Measurements from ENCODE around the gene LHPP.

The LHPP gene

DNA sequence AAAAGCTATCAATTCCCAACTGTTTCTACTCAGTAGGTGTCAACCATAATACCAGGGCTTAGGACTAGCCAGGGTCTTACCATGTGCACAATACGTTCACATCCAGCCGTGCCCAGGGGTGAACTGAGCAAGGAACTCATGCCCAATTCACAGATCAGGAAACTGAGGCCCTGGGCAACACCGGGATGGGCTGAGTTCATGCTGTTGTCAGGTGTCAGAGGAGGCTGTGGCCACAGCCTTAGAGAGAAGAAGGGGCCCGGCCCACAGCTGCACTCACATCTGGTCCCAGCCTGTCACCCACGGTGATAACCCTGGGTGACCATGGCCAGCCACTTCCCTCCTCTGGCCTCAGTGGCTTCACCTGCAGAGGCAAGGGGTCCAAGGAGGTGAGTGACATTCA lies 190.6 kb downstream of the LHPP start:
- DNase-seq (ENCODE audit: low read depth in 1 of 2, low spot score in 1 of 2): no peak
- in situ Hi-C loops (cut with HindIII; ENCODE audit: low pct_unique_long_range_greater_than_20kb, low sequenced_read_pairs): no loop called here
- TF ChIP-seq JUND (IDR thresholded peaks at IDR 0.05; ENCODE audit: low read depth): no peak

DNA sequence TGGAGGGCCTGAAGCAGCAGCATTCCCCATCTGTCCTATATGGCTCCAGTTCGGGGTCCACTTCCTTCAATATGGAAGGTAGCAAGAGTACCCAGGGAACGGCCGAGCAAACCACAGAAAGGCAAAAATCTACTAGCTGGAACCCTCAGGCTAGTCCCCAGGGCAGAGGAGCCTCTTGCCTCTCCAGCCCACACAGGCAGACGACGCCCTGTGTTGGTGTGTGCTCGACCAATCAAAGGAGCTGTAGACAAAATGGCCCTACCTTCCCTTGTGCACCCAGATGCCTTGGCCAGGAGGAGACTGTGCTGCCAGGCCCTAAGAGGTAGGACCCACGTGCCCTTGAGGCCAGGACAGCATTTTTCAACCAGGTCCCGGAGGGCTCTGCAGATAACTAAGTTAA lies 191.1 kb downstream of the LHPP start:
- DNase-seq (ENCODE audit: low read depth in 1 of 2, low spot score in 1 of 2): no peak
- no peak for TF ChIP-seq JUND (IDR thresholded peaks at IDR 0.05; ENCODE audit: low read depth)
- in situ Hi-C loops (cut with HindIII; ENCODE audit: low pct_unique_long_range_greater_than_20kb, low sequenced_read_pairs): no loop called here

DNA sequence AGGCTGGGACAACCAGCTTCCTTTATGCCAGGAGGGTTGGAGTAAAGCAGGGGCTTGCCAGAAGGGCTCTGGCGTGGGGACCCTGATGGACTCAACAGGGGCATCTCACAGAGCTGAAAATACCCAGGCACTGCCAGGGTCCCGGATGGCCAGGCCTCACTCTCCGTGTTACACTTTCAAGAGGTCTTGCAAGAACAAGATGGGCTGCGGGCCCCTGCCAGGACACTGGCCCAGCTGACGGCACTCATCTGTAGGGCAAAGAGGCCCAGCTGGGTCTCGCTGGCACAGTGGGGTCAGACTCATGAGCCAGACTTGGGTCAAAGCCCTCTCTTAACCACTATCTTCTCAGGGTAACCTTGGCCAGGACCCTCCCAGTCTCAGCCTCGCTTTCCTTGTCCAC lies 191.7 kb downstream of the LHPP start:
- DNase-seq (ENCODE audit: low read depth in 1 of 2, low spot score in 1 of 2): no peak
- in situ Hi-C loops (cut with HindIII; ENCODE audit: low pct_unique_long_range_greater_than_20kb, low sequenced_read_pairs): no loop called here
- TF ChIP-seq JUND (IDR thresholded peaks at IDR 0.05; ENCODE audit: low read depth): no peak

DNA sequence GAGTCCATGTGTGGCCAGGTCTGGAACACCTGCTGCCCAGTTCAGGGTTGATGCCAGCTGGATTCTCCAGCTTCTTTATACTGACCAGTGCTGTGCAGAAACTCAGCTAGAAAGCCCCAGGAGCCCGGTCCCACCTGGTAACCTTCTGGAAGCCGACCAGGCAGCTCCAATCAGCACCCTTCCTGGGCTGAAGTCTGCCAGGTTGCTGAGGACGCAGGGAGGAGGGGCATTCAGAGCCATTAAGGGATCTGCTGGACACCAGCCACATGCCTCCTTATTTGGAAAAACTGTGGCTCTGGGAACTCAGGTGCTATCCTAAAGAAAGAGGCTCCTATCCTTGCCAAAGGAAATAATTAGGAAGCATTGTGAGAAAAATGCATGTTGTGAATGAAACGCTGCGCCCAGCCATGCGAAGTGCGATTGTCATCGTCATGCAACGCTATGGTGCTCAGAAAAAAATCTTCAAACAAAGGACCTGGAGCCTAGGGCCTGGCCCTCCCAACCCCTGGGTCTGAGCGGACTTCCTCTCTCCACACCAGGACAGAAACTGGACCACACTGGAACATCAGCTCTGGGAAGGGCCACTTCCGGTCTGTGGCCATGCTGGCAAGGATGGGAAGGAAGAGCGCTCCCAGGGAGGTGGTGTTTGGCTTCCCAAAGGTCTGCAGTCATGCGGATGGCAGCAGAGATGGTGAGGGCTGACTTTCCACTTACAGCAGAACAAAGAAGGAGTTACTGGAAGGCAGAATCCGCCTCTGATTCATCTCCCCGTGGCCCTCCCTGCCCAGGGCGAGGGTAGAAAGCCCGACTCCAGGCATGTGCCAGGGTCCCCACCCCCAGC lies 192.4 kb downstream of the LHPP start:
- no peak for DNase-seq (ENCODE audit: low read depth in 1 of 2, low spot score in 1 of 2)
- in situ Hi-C loops (cut with HindIII; ENCODE audit: low pct_unique_long_range_greater_than_20kb, low sequenced_read_pairs): no loop called here
- TF ChIP-seq JUND (IDR thresholded peaks at IDR 0.05; ENCODE audit: low read depth): no peak

DNA sequence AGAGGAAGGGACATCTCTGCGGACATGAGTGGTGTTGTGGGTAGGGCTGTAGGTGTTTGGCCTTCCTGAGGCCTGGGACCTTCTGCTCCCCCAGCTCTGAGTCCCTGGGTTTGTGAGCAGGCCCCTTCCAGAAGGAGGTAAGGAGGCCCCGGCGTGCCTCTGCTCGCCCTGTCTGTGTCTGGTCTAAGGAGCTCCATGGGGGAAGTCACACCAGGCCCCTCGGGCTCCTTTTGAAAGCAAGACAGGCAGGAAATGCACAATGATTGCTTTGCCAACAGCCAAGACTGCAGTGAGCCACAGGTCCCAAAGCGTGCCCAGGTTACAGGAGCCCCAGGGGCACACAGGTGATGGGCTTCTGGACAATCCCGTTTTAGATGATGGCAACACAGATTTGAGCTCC lies 193.1 kb downstream of the LHPP start:
- TF ChIP-seq JUND (IDR thresholded peaks at IDR 0.05; ENCODE audit: low read depth): no peak
- peak in 1 of 2 experiments; percentile 13 for DNase-seq (ENCODE audit: low read depth in 1 of 2, low spot score in 1 of 2)
- in situ Hi-C loops (cut with HindIII; ENCODE audit: low pct_unique_long_range_greater_than_20kb, low sequenced_read_pairs): no loop called here

DNA sequence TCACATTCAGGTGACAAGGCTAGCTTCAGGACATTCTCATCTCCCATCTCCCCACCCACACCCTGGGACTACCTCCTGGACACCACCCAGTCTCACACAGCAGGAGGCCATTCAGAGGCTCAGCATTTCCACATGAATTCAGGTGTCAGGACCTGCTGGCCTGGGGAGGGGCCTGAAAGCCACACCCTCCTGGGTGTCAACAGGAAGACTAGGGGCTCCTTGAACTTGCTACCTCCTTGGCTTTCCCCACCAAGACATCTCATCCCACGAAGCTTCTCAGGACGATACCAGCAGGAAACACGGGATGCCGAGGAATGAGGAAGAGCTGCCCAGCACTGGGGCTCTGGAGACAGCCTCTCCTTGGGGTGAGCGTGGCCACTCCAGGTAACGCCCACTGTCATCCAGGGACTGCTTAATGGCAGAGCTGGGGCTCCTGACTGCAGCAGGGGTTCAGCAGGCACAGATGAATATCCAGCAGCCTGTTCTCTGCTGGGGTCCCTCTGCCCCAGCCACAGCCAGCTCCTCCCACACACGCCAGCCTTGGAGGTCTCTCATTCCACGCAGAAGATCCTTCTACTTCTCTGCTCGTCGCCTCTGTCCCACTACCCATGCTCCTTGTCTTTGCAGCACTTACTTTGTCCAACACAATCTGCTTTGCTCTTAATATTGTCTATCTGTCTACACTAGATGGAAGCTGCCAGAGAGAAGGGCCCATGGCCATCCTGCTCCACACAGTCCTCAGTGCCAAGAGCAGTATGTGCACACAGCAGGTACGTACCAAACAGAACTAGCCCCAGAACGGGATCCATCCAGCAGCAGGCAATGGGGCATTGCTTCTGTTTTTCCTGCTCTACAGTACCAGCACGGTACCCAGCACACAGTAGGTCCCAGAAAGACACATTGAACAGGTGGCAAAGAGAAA lies 193.8 kb downstream of the LHPP start:
- TF ChIP-seq JUND (IDR thresholded peaks at IDR 0.05; ENCODE audit: low read depth): no peak
- DNase-seq (ENCODE audit: low read depth in 1 of 2, low spot score in 1 of 2): no peak
- in situ Hi-C loops (cut with HindIII; ENCODE audit: low pct_unique_long_range_greater_than_20kb, low sequenced_read_pairs): no loop called here

DNA sequence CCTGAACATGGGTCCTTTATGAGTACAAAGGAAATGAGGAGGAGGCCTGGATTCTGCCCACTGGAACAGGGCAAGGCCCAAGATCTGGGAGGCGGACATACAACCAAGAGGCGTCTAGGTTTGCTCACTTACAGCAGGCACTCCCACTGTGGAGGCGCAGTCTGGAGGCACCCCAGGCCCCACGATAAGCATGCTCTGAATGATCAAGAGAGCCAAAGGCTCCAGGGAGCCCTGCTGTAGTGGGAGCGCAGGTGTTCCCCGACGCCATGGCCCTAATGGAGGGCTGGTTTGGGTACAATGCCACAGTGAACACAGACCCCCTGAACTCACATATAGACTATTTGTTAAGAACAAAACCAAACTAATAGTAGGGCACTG lies 194.5 kb downstream of the LHPP start:
- DNase-seq (ENCODE audit: low read depth in 1 of 2, low spot score in 1 of 2): no peak
- in situ Hi-C loops (cut with HindIII; ENCODE audit: low pct_unique_long_range_greater_than_20kb, low sequenced_read_pairs): no loop called here
- TF ChIP-seq JUND (IDR thresholded peaks at IDR 0.05; ENCODE audit: low read depth): no peak

DNA sequence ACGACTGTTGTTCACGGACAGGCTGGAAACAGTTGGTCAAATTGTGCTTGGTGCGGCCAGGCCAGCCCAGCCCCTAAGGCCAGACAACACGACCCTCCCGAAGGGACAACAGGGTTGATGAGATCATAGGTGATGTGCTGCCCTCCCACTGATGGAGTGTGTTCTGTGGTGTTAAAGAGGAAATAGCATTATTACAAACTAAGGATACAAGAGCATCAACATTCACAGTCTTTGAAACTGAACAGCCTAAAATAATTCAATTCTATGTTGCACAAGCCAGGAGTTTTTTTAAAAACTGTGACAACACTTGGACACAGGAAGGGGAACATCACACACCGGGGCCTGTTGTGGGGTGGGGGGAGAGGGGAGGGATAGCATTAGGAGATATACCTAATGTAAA lies 194.9 kb downstream of the LHPP start:
- no peak for TF ChIP-seq JUND (IDR thresholded peaks at IDR 0.05; ENCODE audit: low read depth)
- no peak for DNase-seq (ENCODE audit: low read depth in 1 of 2, low spot score in 1 of 2)
- in situ Hi-C loops (cut with HindIII; ENCODE audit: low pct_unique_long_range_greater_than_20kb, low sequenced_read_pairs): no loop called here

DNA sequence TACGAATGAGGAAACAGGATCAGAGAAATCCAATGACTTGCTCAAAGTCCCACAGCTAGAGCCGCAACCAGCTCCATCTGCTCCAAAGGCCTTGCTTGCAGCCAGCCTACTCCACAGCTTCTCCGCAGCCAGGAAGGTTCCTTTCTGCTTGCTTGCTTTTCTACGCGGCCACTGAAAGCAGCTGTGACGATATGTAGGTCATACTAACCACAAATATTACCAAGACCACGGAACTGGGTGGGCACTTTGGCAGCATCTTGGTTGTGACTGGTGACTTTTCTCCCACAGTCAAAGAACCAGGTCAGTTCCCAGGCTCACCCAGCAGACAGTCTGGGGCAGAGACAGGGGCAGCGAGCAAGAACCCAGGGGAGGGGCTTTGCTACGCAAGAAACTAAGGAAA lies 196.2 kb downstream of the LHPP start:
- TF ChIP-seq JUND (IDR thresholded peaks at IDR 0.05; ENCODE audit: low read depth): no peak
- in situ Hi-C loops (cut with HindIII; ENCODE audit: low pct_unique_long_range_greater_than_20kb, low sequenced_read_pairs): no loop called here
- no peak for DNase-seq (ENCODE audit: low read depth in 1 of 2, low spot score in 1 of 2)

DNA sequence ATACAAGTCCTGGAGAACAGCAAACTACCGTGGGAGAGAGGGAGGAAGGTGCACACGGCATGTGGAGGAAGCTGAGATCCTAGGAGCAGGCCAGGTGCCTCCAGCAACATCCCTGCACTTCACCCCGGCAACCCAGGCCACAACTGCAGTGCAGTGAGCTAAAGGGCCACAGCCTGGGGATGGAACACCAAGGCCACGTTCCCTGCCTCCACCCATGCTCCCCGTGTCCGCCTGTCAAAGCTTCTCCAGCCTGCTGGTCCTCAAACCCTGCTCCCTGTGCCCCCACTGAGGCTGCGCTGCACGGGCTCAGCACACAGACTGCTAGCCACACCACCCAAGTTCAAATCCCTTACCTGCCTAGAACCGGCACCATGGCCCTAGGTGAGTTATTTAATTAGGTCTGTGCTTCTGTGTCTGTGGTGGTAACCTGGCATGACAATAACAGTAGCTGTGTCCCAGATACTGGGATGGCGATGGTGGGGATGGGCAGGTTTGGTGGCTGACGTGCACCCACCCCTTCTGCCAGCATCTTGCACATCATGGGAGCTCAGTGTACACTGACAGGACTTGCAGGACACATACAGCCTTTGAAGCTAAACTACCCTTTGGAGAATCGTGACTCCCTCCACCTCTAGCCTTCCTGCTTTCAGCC lies 197.1 kb downstream of the LHPP start:
- no peak for DNase-seq (ENCODE audit: low read depth in 1 of 2, low spot score in 1 of 2)
- TF ChIP-seq JUND (IDR thresholded peaks at IDR 0.05; ENCODE audit: low read depth): no peak
- in situ Hi-C loops (cut with HindIII; ENCODE audit: low pct_unique_long_range_greater_than_20kb, low sequenced_read_pairs): no loop called here

DNA sequence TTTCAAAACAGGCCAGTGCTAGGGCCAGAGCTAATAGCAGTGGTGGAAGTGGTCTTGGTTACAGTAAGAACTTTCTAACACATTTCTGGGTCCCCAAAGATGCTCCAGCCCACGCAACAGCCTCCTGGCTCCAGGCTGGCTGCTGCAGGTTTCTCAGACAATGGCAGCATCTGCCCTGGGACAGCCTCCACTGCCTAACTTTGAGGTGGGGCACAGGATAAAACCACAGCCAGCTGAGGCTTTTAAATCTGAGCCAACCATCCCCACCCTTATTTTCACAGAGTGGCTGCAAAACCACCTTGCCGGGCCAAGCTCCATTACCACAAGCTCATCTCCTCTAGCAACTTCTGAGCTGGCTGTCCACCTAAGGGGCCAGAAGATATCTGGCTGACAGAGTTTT lies 197.8 kb downstream of the LHPP start:
- TF ChIP-seq JUND (IDR thresholded peaks at IDR 0.05; ENCODE audit: low read depth): no peak
- no peak for DNase-seq (ENCODE audit: low read depth in 1 of 2, low spot score in 1 of 2)
- in situ Hi-C loops (cut with HindIII; ENCODE audit: low pct_unique_long_range_greater_than_20kb, low sequenced_read_pairs): no loop called here

DNA sequence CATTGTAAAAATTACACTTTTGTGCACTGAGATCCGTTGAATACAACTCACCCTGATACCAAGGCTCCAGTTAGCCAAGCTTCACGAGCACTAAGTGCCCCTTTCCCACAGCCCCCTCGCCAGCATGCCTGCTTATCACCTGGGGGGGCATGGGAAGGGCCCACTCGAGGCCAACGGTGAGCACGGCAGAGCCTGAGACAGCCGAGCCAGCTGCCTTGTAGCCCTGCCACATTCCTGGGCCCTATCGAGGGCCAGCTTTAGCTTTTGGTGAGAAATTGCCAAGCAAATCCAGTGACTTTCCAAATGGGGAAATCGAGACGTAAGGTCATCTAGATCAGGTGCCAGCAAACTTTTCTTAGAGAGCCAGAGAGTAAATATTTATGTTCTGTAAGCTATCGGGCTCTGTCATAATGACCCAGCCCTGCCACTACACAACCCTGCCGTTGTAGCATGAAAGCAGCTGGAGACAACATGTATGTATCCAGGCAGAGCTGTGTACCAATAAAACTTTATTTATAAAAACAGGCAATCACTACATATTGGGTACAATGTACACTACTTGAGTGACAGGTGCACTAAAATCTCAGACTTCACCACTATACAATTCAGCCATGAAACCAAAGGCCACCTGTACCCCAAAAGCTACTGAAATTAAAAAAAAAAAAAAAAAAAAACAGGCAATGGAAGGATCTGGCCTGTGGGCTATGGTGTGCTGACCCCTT lies 198.9 kb downstream of the LHPP start:
- in situ Hi-C loops (cut with HindIII; ENCODE audit: low pct_unique_long_range_greater_than_20kb, low sequenced_read_pairs): no loop called here
- no peak for TF ChIP-seq JUND (IDR thresholded peaks at IDR 0.05; ENCODE audit: low read depth)
- no peak for DNase-seq (ENCODE audit: low read depth in 1 of 2, low spot score in 1 of 2)

Data from T47D (cell line).